Measurements from ENCODE around the gene RSPH6A.
"Not testable (repeated sequence)": the region's sequence is repeated elsewhere in the genome, so short reads cannot be mapped to it uniquely, and the experiment has no call there.

Gene RSPH6A

GRCh38 chr19:45766869-45767346, 48.2 kb downstream of the RSPH6A start:
- DNase-seq (ENCODE audit: low read depth in 2 of 2): no peak

- no peak for DNase-seq (ENCODE audit: low read depth in 2 of 2)
Measured at GRCh38 chr19:45766296-45766868, 48.7 kb downstream of the RSPH6A start.

GRCh38 chr19:45765702-45766295, 49.3 kb downstream of the RSPH6A start:
- DNase-seq (ENCODE audit: low read depth in 2 of 2): no peak

GRCh38 chr19:45764945-45765701, 50.0 kb downstream of the RSPH6A start:
- DNase-seq (ENCODE audit: low read depth in 2 of 2): no peak

GRCh38 chr19:45764475-45764874, 50.6 kb downstream of the RSPH6A start:
- DNase-seq (ENCODE audit: low read depth in 2 of 2): no peak

GRCh38 chr19:45763691-45764294, 51.3 kb downstream of the RSPH6A start:
- no peak for DNase-seq (ENCODE audit: low read depth in 2 of 2)

GRCh38 chr19:45762870-45763631, 52.1 kb downstream of the RSPH6A start:
- no peak for DNase-seq (ENCODE audit: low read depth in 2 of 2)

- no peak for DNase-seq (ENCODE audit: low read depth in 2 of 2)
Measured at GRCh38 chr19:45761714-45762113, 53.4 kb downstream of the RSPH6A start.

- no peak for DNase-seq (ENCODE audit: low read depth in 2 of 2)
Measured at GRCh38 chr19:45758921-45759320, 56.2 kb downstream of the RSPH6A start.

GRCh38 chr19:45757695-45758094, 57.4 kb downstream of the RSPH6A start:
- no peak for DNase-seq (ENCODE audit: low read depth in 2 of 2)

GRCh38 chr19:45754323-45754722, 60.8 kb downstream of the RSPH6A start:
- DNase-seq (ENCODE audit: low read depth in 2 of 2): no peak

- no peak for DNase-seq (ENCODE audit: low read depth in 2 of 2)
Measured at GRCh38 chr19:45753548-45753947, 61.6 kb downstream of the RSPH6A start.

GRCh38 chr19:45752639-45753038, 62.5 kb downstream of the RSPH6A start:
- no peak for DNase-seq (ENCODE audit: low read depth in 2 of 2)

GRCh38 chr19:45751483-45751882, 63.6 kb downstream of the RSPH6A start:
- DNase-seq (ENCODE audit: low read depth in 2 of 2): not testable (repeated sequence)

GRCh38 chr19:45747513-45747912, 67.6 kb downstream of the RSPH6A start:
- DNase-seq (ENCODE audit: low read depth in 2 of 2): no peak

GRCh38 chr19:45746866-45747265, 68.2 kb downstream of the RSPH6A start:
- DNase-seq (ENCODE audit: low read depth in 2 of 2): no peak
